VCaP (cell line): ENCODE data around the gene PRSS12.
"Not testable (repeated sequence)": the region's sequence is repeated elsewhere in the genome, so short reads cannot be mapped to it uniquely, and the experiment has no call there.

Experiments used
- H3K27ac ChIP-seq: fragments of 450-650 bp; 2 replicates; pipeline ENCODE4 v1.5.1; 2017
- CTCF ChIP-seq: fragments of 450-650 bp; conservative IDR thresholded peaks from 2 replicates; pipeline ENCODE4 v1.5.1; 2017; ENCODE audit warnings: mild to moderate bottlenecking, moderate library complexity

PRSS12 gene

DNA sequence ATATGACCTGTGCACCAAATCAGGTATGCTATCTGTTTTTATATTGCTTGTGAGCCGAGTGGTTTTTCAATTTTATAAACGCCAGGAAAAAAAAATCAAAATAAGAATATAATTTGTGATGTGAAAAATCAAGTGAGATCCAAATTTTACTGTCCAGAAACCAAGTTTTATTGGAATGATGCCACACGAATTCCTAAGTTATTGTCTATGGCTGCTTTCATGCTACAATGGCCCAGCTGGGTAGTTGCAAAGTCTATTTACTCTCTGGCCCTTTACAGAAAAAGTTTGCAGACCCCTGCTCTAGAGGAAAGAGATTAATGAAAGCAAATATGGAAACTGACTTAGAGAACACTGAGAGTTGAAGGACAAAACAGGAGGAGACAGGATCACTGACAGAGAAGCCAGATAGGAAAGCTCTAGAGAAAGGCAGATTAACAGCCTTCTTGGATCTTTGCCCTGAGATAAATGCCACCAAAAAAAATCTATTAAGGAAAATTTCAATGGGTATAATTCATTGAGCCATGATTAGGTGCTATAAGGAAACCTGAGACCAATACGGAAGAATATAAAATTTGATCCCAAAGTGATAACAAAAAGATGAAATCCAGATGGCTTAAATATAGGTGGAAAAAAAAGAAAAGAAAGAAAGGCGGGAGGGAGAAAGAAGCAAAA lies 29.8 kb downstream of the PRSS12 start:
- TF ChIP-seq CTCF, result no peak
- no peak overlapping the region for H3K27ac ChIP-seq

DNA sequence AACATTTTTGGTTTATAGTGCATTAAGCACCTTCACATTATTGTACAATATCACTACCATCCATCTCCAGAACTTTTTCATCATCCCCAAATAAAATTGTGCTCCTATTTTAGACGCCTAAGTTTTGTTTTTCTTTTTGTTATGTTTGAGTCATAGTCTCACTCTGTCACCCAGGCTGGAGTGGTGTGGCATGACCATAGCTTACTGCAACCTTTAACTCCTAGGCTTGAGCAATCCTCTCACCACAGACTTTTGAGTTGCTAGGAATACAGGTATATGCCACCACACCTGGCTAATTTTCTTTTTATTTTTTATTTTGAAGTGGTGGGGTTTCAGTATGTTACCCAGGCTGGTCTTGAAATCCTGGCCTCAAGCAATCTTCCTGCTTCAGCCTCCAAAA lies 33.9 kb downstream of the PRSS12 start:
- H3K27ac ChIP-seq, result no peak overlapping the region
- no peak for TF ChIP-seq CTCF

- H3K27ac ChIP-seq, result no peak overlapping the region
- TF ChIP-seq CTCF, result no peak
These were observed 35.1 kb downstream of the PRSS12 start for GRCh38 chr4:118317691-118318090.

DNA sequence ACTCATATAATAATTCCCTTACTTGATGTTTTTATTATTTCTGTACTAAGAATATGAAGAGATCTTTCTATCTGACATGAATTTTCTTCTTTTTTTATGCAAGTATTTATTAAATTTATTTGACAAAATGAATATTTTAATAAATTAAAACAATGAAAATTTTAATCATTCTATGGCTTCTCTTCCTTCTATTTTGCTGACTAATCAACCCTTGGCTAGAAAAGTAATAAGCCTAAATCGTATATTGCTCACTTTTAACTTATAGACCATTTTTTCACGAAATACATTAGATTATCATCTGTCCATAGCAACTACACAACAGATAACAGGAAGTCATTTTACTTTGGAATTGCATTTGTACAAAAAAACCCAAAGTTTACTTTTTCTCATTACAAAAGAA lies 38.6 kb downstream of the PRSS12 start:
- H3K27ac ChIP-seq, result no peak overlapping the region
- TF ChIP-seq CTCF, result no peak

- H3K27ac ChIP-seq, result no peak overlapping the region
- TF ChIP-seq CTCF, result no peak
These were observed 39.7 kb downstream of the PRSS12 start for GRCh38 chr4:118313098-118313497.

GRCh38 chr4:118308306-118309030 lies 44.3 kb downstream of the PRSS12 start:
- TF ChIP-seq CTCF, result no peak
- no peak overlapping the region for H3K27ac ChIP-seq

- H3K27ac ChIP-seq, result no peak overlapping the region
- TF ChIP-seq CTCF, result no peak
These were observed 45.2 kb downstream of the PRSS12 start for GRCh38 chr4:118307643-118308042.

DNA sequence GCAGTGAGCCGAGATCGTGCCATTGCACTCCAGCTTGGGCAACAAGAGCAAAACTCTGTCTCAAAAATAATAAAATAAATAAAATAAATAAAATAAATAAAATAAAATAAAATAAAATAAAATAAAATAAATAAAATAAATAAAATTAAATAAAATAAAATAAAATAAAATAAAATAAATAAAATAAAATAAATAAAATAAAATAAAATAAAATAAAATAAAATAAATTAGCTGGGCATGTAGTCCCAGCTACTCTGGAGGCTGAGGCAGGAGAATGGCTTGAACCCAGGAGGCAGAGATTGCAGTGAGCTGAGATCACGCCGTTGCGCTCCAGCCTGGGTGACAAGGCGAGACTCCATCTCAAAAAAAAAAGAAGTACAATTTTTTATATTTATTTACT lies 53.2 kb downstream of the PRSS12 start:
- not testable (repeated sequence) for H3K27ac ChIP-seq
